IPS-15b (cell line): Measurements from ENCODE around the gene GJB5.

Experiments
- H3K27me3 ChIP-seq: one replicate; pipeline ENCODE4 v1.6.1; 2013; ENCODE audit warnings: low read length; ENCODE audit not compliant: control insufficient read depth, insufficient read depth
- H3K36me3 ChIP-seq: one replicate; pipeline ENCODE4 v1.6.1; 2013; ENCODE audit warnings: low read length; ENCODE audit not compliant: control insufficient read depth, insufficient read depth
- H3K4me1 ChIP-seq: one replicate; pipeline ENCODE4 v1.6.1; 2013; ENCODE audit warnings: mild to moderate bottlenecking, low read length; ENCODE audit not compliant: control insufficient read depth, insufficient read depth
- H3K4me3 ChIP-seq: one replicate; pipeline ENCODE4 v1.5.1; 2013; ENCODE audit warnings: low read depth, low read length
- H3K9ac ChIP-seq: one replicate; pipeline ENCODE4 v1.6.1; 2013; ENCODE audit warnings: low read depth, mild to moderate bottlenecking, low read length
- H3K9me3 ChIP-seq: one replicate; pipeline ENCODE4 v1.6.1; 2013; ENCODE audit warnings: mild to moderate bottlenecking, low read length; ENCODE audit not compliant: control insufficient read depth, insufficient read depth

GJB5 gene

DNA sequence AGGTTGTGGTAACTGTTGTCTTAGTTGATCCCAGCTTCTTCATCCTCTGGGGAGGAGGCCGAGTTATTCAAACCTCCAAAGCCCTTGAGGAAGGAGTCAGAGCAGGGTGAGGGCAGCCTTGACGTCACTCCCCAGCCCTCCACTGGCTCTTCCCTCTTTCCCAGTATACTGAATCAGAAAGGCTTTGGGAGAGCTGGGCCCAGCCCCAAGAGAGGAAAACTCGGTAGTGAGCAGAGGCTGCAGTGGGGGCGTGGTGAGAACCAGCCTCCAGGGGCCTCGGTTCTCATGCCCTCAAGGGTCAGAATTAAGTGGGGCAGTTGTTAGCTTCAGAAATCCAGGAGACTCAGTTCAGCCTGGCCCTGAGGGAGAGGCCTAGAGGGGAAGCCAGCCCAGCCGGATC is 36.1 kb downstream of the GJB5 start:
- no peak overlapping the region for H3K9ac ChIP-seq
- H3K9me3 ChIP-seq: no peaks in the 10 kb centered on the region
- peaks cover 25% of the 10 kb centered on the region for H3K27me3 ChIP-seq
- H3K36me3 ChIP-seq: no peaks in the 10 kb centered on the region
- H3K4me1 ChIP-seq: no peaks in the 10 kb centered on the region
- no peak overlapping the region for H3K4me3 ChIP-seq

DNA sequence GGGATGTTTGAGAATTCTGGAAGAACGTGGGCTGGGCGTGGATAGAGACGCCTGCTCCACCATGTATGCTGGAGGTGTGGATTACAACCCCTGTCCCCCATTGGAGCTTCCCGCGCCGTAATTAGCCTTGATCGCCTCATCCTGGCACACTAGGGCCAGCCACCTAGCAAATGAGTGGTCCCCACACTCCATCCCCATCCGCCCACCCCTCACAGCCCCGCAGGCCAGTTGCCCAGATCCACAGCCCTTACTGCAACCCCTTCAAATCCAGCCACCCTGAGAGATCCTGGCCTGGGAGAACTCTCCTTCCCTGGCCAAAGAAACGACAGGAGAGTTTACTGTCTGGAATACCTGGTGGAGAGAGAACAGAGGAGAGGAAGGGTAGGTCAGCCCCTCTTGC is 37.6 kb downstream of the GJB5 start:
- peaks cover 4% of the 10 kb centered on the region for H3K4me1 ChIP-seq
- H3K36me3 ChIP-seq: no peaks in the 10 kb centered on the region
- H3K27me3 ChIP-seq: peaks cover 25% of the 10 kb centered on the region
- no peaks in the 10 kb centered on the region for H3K9me3 ChIP-seq
- H3K4me3 ChIP-seq: peak overlapping the region; percentile 63
- H3K9ac ChIP-seq: no peak overlapping the region

GRCh38 chr1:34792868-34793727 is 38.3 kb downstream of the GJB5 start, which contains the start of gene GJA4:
TSS of gene GJA4 (plus strand) at chr1:34792999. CDS start at chr1:34794214, 1,215 bp downstream.
- peaks cover 25% of the 10 kb centered on the region for H3K27me3 ChIP-seq
- H3K9me3 ChIP-seq: no peaks in the 10 kb centered on the region
- no peak within 1 kb of the TSS for H3K9ac ChIP-seq
- no peaks in the 10 kb centered on the region for H3K36me3 ChIP-seq
- H3K4me3 ChIP-seq: peak within 1 kb of the TSS; percentile 63
- peaks cover 4% of the 10 kb centered on the region for H3K4me1 ChIP-seq

DNA sequence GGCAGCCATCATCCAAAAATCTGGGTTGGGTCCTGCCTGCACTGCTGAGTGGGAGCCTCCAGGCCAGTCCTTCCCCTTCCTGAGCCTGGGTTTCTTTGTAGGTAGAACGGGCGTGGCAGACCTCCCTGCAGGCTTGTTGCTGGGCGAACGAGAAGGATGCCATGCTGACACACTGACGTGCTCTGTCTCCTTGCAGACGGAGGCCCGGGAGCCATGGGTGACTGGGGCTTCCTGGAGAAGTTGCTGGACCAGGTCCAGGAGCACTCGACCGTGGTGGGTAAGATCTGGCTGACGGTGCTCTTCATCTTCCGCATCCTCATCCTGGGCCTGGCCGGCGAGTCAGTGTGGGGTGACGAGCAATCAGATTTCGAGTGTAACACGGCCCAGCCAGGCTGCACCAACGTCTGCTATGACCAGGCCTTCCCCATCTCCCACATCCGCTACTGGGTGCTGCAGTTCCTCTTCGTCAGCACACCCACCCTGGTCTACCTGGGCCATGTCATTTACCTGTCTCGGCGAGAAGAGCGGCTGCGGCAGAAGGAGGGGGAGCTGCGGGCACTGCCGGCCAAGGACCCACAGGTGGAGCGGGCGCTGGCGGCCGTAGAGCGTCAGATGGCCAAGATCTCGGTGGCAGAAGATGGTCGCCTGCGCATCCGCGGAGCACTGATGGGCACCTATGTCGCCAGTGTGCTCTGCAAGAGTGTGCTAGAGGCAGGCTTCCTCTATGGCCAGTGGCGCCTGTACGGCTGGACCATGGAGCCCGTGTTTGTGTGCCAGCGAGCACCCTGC is 39.3 kb downstream of the GJB5 start:
- Histone ChIP-seq H3K9ac (no peak overlapping the region), H3K4me3 (no peak overlapping the region), H3K9me3 (no peaks in the 10 kb centered on the region), H3K36me3 (no peaks in the 10 kb centered on the region), H3K27me3 (peaks cover 25% of the 10 kb centered on the region), H3K4me1 (peaks cover 4% of the 10 kb centered on the region)

DNA sequence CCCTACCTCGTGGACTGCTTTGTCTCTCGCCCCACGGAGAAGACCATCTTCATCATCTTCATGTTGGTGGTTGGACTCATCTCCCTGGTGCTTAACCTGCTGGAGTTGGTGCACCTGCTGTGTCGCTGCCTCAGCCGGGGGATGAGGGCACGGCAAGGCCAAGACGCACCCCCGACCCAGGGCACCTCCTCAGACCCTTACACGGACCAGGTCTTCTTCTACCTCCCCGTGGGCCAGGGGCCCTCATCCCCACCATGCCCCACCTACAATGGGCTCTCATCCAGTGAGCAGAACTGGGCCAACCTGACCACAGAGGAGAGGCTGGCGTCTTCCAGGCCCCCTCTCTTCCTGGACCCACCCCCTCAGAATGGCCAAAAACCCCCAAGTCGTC is 39.9 kb downstream of the GJB5 start:
- no peak overlapping the region for H3K4me3 ChIP-seq
- peaks cover 4% of the 10 kb centered on the region for H3K4me1 ChIP-seq
- no peaks in the 10 kb centered on the region for H3K36me3 ChIP-seq
- H3K9me3 ChIP-seq: no peaks in the 10 kb centered on the region
- H3K27me3 ChIP-seq: peaks cover 25% of the 10 kb centered on the region
- H3K9ac ChIP-seq: no peak overlapping the region

- Histone ChIP-seq H3K27me3 (peaks cover 22% of the 10 kb centered on the region), H3K4me1 (peaks cover 4% of the 10 kb centered on the region), H3K4me3 (no peak overlapping the region), H3K36me3 (no peaks in the 10 kb centered on the region), H3K9ac (no peak overlapping the region), H3K9me3 (no peaks in the 10 kb centered on the region)
These were observed 41.1 kb downstream of the GJB5 start for GRCh38 chr1:34795916-34796315.

DNA sequence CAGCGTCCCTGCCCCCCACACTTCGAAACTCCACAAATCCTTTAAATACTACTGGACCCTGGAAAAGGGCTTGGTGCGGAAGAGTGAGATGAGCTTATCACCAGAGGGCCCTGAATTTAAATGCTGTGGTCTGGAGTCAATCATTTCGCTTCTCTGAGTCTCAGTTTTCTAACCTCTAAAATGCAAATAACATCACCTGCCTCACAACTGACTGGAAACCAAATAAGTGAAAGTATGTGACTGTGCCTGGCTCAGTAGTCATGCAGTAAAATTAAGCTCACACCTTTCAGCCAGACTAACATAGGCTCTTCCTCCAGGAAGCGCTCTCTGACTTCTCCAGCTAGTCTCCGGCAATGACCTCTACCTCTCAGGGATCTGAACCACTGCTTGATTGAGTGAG is 42.1 kb downstream of the GJB5 start:
- H3K4me1 ChIP-seq: peaks cover 4% of the 10 kb centered on the region
- peaks cover 17% of the 10 kb centered on the region for H3K27me3 ChIP-seq
- H3K9ac ChIP-seq: no peak overlapping the region
- H3K36me3 ChIP-seq: no peaks in the 10 kb centered on the region
- no peak overlapping the region for H3K4me3 ChIP-seq
- no peaks in the 10 kb centered on the region for H3K9me3 ChIP-seq

DNA sequence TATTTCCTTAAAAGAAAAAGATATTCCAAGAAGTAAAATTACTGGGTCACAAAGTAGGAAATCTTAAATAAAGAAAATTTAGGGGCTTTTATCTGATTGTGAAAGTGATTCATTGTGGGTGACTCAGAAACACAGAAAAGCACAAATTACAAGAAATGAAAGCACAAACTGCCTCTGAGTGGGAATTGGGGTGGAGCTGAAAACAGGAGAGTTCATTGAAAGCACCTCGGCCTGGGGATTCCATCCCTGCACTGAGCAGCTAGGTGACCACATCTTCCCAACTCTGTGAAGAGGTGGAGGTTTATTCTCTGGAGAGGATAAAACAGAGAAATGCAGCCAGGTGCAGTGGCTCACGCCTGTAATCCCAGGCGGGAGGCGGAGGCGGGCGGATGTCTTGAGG is 45.4 kb downstream of the GJB5 start:
- Histone ChIP-seq H3K4me3 (no peak overlapping the region), H3K27me3 (no peaks in the 10 kb centered on the region), H3K9me3 (no peaks in the 10 kb centered on the region), H3K36me3 (no peaks in the 10 kb centered on the region), H3K9ac (no peak overlapping the region), H3K4me1 (peaks cover 4% of the 10 kb centered on the region)

DNA sequence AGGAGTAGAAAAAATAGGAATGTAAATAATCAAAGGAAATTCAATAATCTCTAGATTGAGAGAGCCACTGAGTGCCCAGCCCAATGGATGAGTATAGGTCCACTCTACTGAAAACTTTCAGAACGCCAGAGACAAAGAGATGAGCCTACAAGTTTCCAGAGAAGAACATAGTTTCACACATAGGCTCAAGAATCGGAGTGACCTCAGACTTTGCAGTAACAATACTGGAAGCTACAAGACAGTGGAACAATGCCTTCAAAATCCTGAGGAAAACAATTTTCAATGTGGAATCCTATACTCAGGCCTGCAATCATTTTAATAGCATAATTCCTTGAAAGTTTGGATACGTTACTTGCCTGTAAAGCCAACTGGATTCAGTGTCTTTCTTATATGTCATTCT is 48.9 kb downstream of the GJB5 start:
- Histone ChIP-seq H3K4me3 (no peak overlapping the region), H3K9ac (no peak overlapping the region), H3K4me1 (no peaks in the 10 kb centered on the region), H3K36me3 (no peaks in the 10 kb centered on the region), H3K27me3 (no peaks in the 10 kb centered on the region), H3K9me3 (no peaks in the 10 kb centered on the region)

DNA sequence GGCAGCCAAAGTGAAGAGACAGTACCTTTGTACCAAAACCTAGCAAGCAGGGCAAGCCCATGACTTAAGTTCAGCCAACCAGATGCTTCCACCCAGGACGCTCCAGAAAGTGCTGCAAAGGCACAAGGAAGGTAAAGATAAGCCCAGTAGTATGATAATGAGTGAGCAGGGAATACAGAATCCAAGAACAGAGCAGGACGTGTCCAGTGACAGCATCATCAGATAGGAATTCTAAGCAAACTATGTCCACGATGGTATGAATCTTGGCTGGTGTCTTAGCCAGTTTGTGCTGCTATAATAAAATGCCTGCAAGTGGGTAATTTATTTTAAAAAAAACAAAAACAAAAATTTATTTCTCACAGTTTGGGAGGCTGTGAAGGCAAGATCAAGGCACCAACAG is 51.5 kb downstream of the GJB5 start:
- Histone ChIP-seq H3K27me3 (no peaks in the 10 kb centered on the region), H3K4me1 (no peaks in the 10 kb centered on the region), H3K9ac (no peak overlapping the region), H3K36me3 (no peaks in the 10 kb centered on the region), H3K4me3 (no peak overlapping the region), H3K9me3 (no peaks in the 10 kb centered on the region)
